K562 (cell line): ENCODE results near the gene TNFSF13. TPM values are rescaled to one million over a fixed set of nuclear protein-coding genes. Genes with fewer than 3 reads are reported as not detected.
A peak's percentile ranks its signal among the peaks of the same experiment; 100 is the strongest.

Source experiments
- CBFA2T2 ChIP-seq: fragments of 450-650 bp; conservative IDR thresholded peaks from 2 replicates; pipeline ENCODE4 v1.6.1; 2017; ENCODE audit warnings: mild to moderate bottlenecking
- DMBX1 ChIP-seq: fragments of 250-450 bp; sonication (Bioruptor Pico); IDR thresholded peaks from 2 replicates; pipeline ENCODE4 v1.8.0; 2022; ENCODE audit warnings: inconsistent platforms, mild to moderate bottlenecking, moderate library complexity, borderline replicate concordance
- FOXA1 ChIP-seq: fragments of 450-650 bp; IDR thresholded peaks from 2 replicates; pipeline ENCODE4 v1.6.1; 2016; ENCODE audit warnings: mild to moderate bottlenecking, borderline replicate concordance
- HDGF ChIP-seq: fragments of 450-650 bp; IDR thresholded peaks from 2 replicates; pipeline ENCODE4 v1.6.1; 2016
- KAT7 ChIP-seq: sonication (generic); formaldehyde crosslinking; IDR thresholded peaks from 2 replicates; pipeline ENCODE4 v1.8.0; 2022; ENCODE audit warnings: missing genetic modification reagents, mild to moderate bottlenecking, borderline replicate concordance
- KDM2B ChIP-seq: fragments of 250-450 bp; sonication (Bioruptor Pico); IDR thresholded peaks from 2 replicates; pipeline ENCODE4 v1.8.0; 2021; ENCODE audit warnings: mild to moderate bottlenecking, moderate library complexity
- MEIS2 ChIP-seq: fragments of 450-650 bp; IDR thresholded peaks from 2 replicates; pipeline ENCODE4 v1.6.1; 2014; ENCODE audit warnings: mild to moderate bottlenecking; ENCODE audit not compliant: partially characterized antibody
- MXI1 ChIP-seq: IDR thresholded peaks from 2 replicates; pipeline ENCODE4 v1.6.1; 2011; ENCODE audit warnings: low read depth, mild to moderate bottlenecking, improper control_type of control experiment, low read length
- MYNN ChIP-seq, 2 experiments: sonication (generic); formaldehyde crosslinking in 1 of 2; IDR thresholded peaks; 2 replicates each; pipeline versions ENCODE4 v1.5.0 to v1.6.1; 2016 to 2020; ENCODE audit warnings: antibody characterized with exemption in 1 of 2, missing genetic modification reagents in 1 of 2
- NCOA4 ChIP-seq: fragments of 450-650 bp; IDR thresholded peaks from 2 replicates; pipeline ENCODE4 v1.6.1; 2018; ENCODE audit warnings: mild to moderate bottlenecking; ENCODE audit not compliant: partially characterized antibody
- POLR2AphosphoS2 ChIP-seq: IDR thresholded peaks from 2 replicates; pipeline ENCODE4 v1.6.1; 2012; ENCODE audit warnings: low read length, improper control_type of control experiment
- POLR2G ChIP-seq: fragments of 200-400 bp; formaldehyde crosslinking; IDR thresholded peaks from 2 replicates; pipeline ENCODE4 v1.6.1; 2017; ENCODE audit warnings: low read depth, mild to moderate bottlenecking, antibody characterized with exemption, low read length, moderate library complexity
- PTRF ChIP-seq: fragments of 450-650 bp; IDR thresholded peaks from 2 replicates; pipeline ENCODE4 v1.6.1; 2016; ENCODE audit warnings: mild to moderate bottlenecking, missing genetic modification characterization, missing compliant biosample characterization
- SNRNP70 ChIP-seq: fragments of 200-400 bp; formaldehyde crosslinking; optimal IDR thresholded peaks from 2 replicates; pipeline ENCODE3; 2017; ENCODE audit warnings: low read depth, low read length
- SRSF1 ChIP-seq: fragments of 200-400 bp; formaldehyde crosslinking; IDR thresholded peaks from 2 replicates; pipeline ENCODE4 v1.6.1; 2017; ENCODE audit warnings: mild to moderate bottlenecking, low read depth, low read length, moderate library complexity
- SRSF3 ChIP-seq: fragments of 200-400 bp; formaldehyde crosslinking; IDR thresholded peaks from 2 replicates; pipeline ENCODE4 v1.6.1; 2016; ENCODE audit warnings: mild to moderate bottlenecking, low read length, moderate library complexity; ENCODE audit not compliant: insufficient read depth
- TOE1 ChIP-seq, 2 experiments: fragments of 450-650 bp in 1 of 2; sonication (generic) in 1 of 2; formaldehyde crosslinking in 1 of 2; IDR thresholded peaks; 2 replicates each; pipeline versions ENCODE4 v1.7.1 to v1.8.0; 2016 to 2022; ENCODE audit warnings: borderline replicate concordance in 2 of 2, mild to moderate bottlenecking in 2 of 2, antibody characterized with exemption in 1 of 2, inconsistent platforms in 1 of 2, low read depth in 1 of 2, missing genetic modification reagents in 1 of 2, moderate library complexity in 1 of 2
- ZNF444 ChIP-seq: fragments of 250-450 bp; sonication (Bioruptor Pico); IDR thresholded peaks from 2 replicates; pipeline ENCODE4 v1.4.0; 2020; ENCODE audit warnings: mild to moderate bottlenecking, moderate library complexity
- ZNF551 ChIP-seq: fragments of 250-450 bp; sonication (Bioruptor Pico); IDR thresholded peaks from 2 replicates; pipeline ENCODE4 v1.5.0; 2021; ENCODE audit warnings: mild to moderate bottlenecking, moderate library complexity
- ZNF695 ChIP-seq: fragments of 450-650 bp; formaldehyde crosslinking; IDR thresholded peaks from 2 replicates; pipeline ENCODE4 v1.4.0; 2020; ENCODE audit warnings: mild to moderate bottlenecking, moderate library complexity
- polyA plus RNA-seq, 8 experiments: library from polyadenylated mRNA; depleted of rRNA in 4 of 8; stranded (reverse) in 5 of 8; unstranded in 3 of 8; fragments of >200 nt; fragmentation: Nextera tagmentation in 2 of 8; fragmentation: Illumina TruSeq in 1 of 8; extraction: Ambion mirVana in 2 of 8; extraction: Trizol in 1 of 8; gene quantifications; 2 replicates each; pipeline versions ENCODE4 v1.2.1 to v1.2.3, GENCODE V29; 2011 to 2014; ENCODE audit warnings: inconsistent platforms in 1 of 8, missing spikeins in 1 of 8
- total RNA-seq, 7 experiments: library from RNA; depleted of rRNA in 6 of 7; stranded (reverse); fragments of >200 nt in 6 of 7; fragmentation: Illumina TruSeq in 2 of 7; extraction: Trizol in 2 of 7; gene quantifications; 2 replicates each; pipeline versions ENCODE4 v1.2.1 to v1.2.3, GENCODE V29; 2011 to 2021; ENCODE audit warnings: low replicate concordance in 1 of 7
- TF ChIP-seq, protein P1 (sequence below): sonication (generic); formaldehyde crosslinking; IDR thresholded peaks from 2 replicates; pipeline ENCODE4 v1.9.0; 2022; ENCODE audit warnings: mild to moderate bottlenecking, missing genetic modification reagents
- TF ChIP-seq, protein P2 (sequence below): fragments of 450-650 bp; IDR thresholded peaks from 2 replicates; pipeline ENCODE4 v1.6.1; 2016; ENCODE audit warnings: missing biosample characterization, missing genetic modification characterization
- TF ChIP-seq, protein P3 (sequence below): fragments of 250-450 bp; sonication (Bioruptor Pico); IDR thresholded peaks from 2 replicates; pipeline ENCODE4 v1.8.0; 2022; ENCODE audit warnings: inconsistent platforms, mild to moderate bottlenecking, moderate library complexity, borderline replicate concordance
- TF ChIP-seq, protein P4 (sequence below): sonication (generic); formaldehyde crosslinking; IDR thresholded peaks from 2 replicates; pipeline ENCODE4 v1.8.0; 2022; ENCODE audit warnings: mild to moderate bottlenecking, low read depth, missing genetic modification reagents

Gene TNFSF13
- total and polyA plus RNA-seq, 9 of the 15 experiments (the other 6 are each of a cell fraction or from before 2014, with no cell fraction given), result 0.04 to 0.51 (median 0.19) TPM; not detected in 1

DNA sequence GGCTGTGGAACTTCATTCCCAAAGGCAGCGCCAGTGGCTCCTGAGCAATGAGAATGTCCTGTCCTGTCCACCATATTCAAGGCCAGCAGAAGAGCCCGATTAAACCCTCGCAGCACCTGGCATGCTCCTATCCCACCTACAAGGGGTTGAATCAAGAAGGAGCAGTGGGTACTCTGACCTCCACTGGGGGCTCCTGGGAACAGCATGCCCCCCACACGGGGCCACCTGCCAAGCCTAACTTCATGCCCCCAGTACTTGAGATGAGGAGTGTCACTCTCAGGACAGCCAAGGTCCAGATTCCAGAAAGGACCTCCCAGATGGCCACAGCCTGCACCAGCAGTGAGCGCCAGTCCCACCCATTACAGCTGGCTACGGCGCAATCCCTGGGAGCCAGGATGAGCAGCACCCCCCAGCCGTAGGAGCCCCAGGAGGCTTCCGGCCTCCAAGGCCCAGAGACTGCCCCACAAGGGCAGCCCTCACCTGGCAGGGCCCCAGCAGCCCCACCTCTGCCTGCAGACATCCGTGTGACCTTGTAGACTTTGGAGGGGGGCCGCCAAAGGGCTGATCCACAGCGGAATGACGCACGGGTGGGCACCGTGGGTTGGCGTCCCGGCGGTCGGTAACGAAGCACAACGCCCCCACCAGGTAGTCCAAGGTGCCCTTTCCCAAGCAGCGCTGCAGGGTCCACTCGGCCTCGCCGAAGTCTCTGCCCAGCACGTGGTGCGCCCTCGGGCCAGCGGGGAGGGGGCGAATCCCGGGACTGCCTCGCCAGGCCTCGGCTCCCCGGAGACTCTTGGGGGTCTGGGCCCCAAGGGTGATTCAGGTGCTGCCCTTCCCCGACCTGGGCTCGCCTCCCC is 24.1 kb downstream of the TNFSF13 start (continued):
- TF ChIP-seq, protein P1, sequence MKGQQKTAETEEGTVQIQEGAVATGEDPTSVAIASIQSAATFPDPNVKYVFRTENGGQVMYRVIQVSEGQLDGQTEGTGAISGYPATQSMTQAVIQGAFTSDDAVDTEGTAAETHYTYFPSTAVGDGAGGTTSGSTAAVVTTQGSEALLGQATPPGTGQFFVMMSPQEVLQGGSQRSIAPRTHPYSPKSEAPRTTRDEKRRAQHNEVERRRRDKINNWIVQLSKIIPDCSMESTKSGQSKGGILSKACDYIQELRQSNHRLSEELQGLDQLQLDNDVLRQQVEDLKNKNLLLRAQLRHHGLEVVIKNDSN (CRISPR knock-in tag), result peak; percentile 56
- TF ChIP-seq MXI1, result no peak
- TF ChIP-seq SRSF1, result no peak
- no peak for TF ChIP-seq KDM2B (CRISPR knock-in tag)
- TF ChIP-seq, protein P2, sequence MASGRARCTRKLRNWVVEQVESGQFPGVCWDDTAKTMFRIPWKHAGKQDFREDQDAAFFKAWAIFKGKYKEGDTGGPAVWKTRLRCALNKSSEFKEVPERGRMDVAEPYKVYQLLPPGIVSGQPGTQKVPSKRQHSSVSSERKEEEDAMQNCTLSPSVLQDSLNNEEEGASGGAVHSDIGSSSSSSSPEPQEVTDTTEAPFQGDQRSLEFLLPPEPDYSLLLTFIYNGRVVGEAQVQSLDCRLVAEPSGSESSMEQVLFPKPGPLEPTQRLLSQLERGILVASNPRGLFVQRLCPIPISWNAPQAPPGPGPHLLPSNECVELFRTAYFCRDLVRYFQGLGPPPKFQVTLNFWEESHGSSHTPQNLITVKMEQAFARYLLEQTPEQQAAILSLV, result no peak
- TF ChIP-seq, protein P3, sequence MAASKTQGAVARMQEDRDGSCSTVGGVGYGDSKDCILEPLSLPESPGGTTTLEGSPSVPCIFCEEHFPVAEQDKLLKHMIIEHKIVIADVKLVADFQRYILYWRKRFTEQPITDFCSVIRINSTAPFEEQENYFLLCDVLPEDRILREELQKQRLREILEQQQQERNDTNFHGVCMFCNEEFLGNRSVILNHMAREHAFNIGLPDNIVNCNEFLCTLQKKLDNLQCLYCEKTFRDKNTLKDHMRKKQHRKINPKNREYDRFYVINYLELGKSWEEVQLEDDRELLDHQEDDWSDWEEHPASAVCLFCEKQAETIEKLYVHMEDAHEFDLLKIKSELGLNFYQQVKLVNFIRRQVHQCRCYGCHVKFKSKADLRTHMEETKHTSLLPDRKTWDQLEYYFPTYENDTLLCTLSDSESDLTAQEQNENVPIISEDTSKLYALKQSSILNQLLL, result no peak
- TF ChIP-seq POLR2AphosphoS2, result no peak
- TF ChIP-seq ZNF551, result no peak
- TF ChIP-seq CBFA2T2, result no peak
- TF ChIP-seq, protein P4, sequence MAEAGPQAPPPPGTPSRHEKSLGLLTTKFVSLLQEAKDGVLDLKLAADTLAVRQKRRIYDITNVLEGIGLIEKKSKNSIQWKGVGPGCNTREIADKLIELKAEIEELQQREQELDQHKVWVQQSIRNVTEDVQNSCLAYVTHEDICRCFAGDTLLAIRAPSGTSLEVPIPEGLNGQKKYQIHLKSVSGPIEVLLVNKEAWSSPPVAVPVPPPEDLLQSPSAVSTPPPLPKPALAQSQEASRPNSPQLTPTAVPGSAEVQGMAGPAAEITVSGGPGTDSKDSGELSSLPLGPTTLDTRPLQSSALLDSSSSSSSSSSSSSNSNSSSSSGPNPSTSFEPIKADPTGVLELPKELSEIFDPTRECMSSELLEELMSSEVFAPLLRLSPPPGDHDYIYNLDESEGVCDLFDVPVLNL, result no peak
- TF ChIP-seq TOE1 (IDR thresholded peaks at IDR 0.05; ENCODE audit: borderline replicate concordance), result no peak
- TF ChIP-seq TOE1 (CRISPR knock-in tag; IDR thresholded peaks at IDR 0.05; ENCODE audit: borderline replicate concordance, low read depth), result no peak
- TF ChIP-seq DMBX1 (CRISPR knock-in tag), result no peak
- TF ChIP-seq SRSF3, result no peak
- TF ChIP-seq MEIS2, result no peak
- TF ChIP-seq ZNF444 (CRISPR knock-in tag), result no peak
- no peak for TF ChIP-seq SNRNP70
- TF ChIP-seq NCOA4, result no peak
- no peak for TF ChIP-seq PTRF
- TF ChIP-seq MYNN (IDR thresholded peaks at IDR 0.05), result 0 out of 2 replicates have a peak, but pooled peaks have one; percentile 7
- TF ChIP-seq MYNN (CRISPR knock-in tag; IDR thresholded peaks at IDR 0.05), result no peak
- no peak for TF ChIP-seq FOXA1
- TF ChIP-seq ZNF695 (CRISPR knock-in tag), result no peak
- TF ChIP-seq POLR2G, result peak; percentile 16; the same call in 1 of the 2 replicates
- TF ChIP-seq KAT7, result 0 out of 2 replicates have a peak, but pooled peaks have one; percentile 7
- TF ChIP-seq HDGF, result no peak
- TF ChIP-seq, all 486 proteins: peak for 20
